Nephron (organoid): ENCODE results near the gene WIPF2.
A peak's percentile ranks its signal among the peaks of the same experiment; 100 is the strongest.
"Not testable (repeated sequence)": the region's sequence is repeated elsewhere in the genome, so short reads cannot be mapped to it uniquely, and the experiment has no call there.

Experiments used
- H3K27ac Mint-ChIP-seq, 3 experiments: 2 replicates each; pipeline ENCODE4 v1.8.0; 2020; ENCODE audit warnings: mixed read lengths in 3 of 3, mild to moderate bottlenecking in 2 of 3, moderate library complexity in 1 of 3
- H3K27me3 Mint-ChIP-seq: 2 replicates; pipeline ENCODE4 v1.8.0; 2021; ENCODE audit warnings: low read depth, mild to moderate bottlenecking, moderate library complexity, mixed read lengths
- H3K36me3 Mint-ChIP-seq: 2 replicates; pipeline ENCODE4 v1.8.0; 2020; ENCODE audit warnings: low read depth, mixed read lengths
- H3K4me1 Mint-ChIP-seq: 2 replicates; pipeline ENCODE4 v1.8.0; 2020; ENCODE audit warnings: mixed read lengths
- H3K4me3 Mint-ChIP-seq, 3 experiments: 2 replicates each; pipeline ENCODE4 v1.8.0; 2020; ENCODE audit warnings: mild to moderate bottlenecking in 3 of 3, mixed read lengths in 3 of 3, moderate library complexity in 2 of 3
- H3K9me3 Mint-ChIP-seq: 2 replicates; pipeline ENCODE4 v1.8.0; 2020; ENCODE audit warnings: mixed read lengths
- TF ChIP-seq, protein P1 (sequence below), 3 experiments: fragments of 200-600 bp; sonication (generic); IDR thresholded peaks; one replicate each; pipeline ENCODE4 v1.5.0; 2021; ENCODE audit warnings: antibody characterized with exemption in 3 of 3; ENCODE audit not compliant: unreplicated experiment in 3 of 3

The WIPF2 gene

DNA sequence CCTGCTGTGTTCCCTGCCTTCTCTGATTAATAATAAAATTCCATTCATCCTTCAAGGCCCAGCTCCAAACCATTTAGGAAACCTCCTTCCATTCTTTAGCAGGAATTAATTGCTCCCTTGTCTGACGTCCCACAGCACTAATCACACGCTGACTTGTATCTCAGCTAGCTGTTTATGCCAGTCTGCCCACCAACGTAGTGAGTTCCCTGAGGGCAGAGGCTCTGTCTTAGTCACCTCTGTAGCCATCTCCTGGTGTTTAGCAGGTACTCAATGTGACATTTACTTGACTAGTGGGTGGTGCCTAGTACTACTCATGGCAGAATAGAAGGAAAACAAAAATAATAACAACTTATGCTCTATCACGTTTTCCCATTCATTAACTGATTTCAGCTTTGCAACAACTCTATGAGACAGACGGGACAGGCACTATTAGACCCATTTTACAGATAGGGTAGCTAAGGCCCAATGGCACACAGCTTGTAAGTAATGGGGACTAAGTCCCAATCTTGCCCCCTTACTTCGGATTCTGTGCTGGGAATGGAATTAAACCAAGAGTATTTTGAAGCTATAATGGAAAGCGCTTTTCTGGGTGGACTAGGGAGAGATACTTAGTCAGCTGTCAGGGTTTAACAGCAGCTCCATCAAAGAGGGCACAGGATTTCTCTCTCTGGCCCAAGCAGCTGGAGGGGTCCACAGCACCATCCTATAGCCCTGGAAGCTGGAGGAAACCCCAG lies 931 bp upstream of the WIPF2 start:
- Mint-ChIP-seq H3K4me3 (peak overlapping the region; percentile 94 to 95 (median 95)), H3K4me1 (peaks cover 11% of the 10 kb centered on the region), H3K9me3 (no peaks in the 10 kb centered on the region), H3K36me3 (peaks cover under 1% of the 10 kb centered on the region), H3K27me3 (no peaks in the 10 kb centered on the region), H3K27ac (peak overlapping the region; percentile 95 to 97 (median 97))
- TF ChIP-seq, protein P1, sequence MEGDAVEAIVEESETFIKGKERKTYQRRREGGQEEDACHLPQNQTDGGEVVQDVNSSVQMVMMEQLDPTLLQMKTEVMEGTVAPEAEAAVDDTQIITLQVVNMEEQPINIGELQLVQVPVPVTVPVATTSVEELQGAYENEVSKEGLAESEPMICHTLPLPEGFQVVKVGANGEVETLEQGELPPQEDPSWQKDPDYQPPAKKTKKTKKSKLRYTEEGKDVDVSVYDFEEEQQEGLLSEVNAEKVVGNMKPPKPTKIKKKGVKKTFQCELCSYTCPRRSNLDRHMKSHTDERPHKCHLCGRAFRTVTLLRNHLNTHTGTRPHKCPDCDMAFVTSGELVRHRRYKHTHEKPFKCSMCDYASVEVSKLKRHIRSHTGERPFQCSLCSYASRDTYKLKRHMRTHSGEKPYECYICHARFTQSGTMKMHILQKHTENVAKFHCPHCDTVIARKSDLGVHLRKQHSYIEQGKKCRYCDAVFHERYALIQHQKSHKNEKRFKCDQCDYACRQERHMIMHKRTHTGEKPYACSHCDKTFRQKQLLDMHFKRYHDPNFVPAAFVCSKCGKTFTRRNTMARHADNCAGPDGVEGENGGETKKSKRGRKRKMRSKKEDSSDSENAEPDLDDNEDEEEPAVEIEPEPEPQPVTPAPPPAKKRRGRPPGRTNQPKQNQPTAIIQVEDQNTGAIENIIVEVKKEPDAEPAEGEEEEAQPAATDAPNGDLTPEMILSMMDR (IDR thresholded peaks at IDR 0.05; ENCODE audit: unreplicated experiment in 3 of 3), result no peak

DNA sequence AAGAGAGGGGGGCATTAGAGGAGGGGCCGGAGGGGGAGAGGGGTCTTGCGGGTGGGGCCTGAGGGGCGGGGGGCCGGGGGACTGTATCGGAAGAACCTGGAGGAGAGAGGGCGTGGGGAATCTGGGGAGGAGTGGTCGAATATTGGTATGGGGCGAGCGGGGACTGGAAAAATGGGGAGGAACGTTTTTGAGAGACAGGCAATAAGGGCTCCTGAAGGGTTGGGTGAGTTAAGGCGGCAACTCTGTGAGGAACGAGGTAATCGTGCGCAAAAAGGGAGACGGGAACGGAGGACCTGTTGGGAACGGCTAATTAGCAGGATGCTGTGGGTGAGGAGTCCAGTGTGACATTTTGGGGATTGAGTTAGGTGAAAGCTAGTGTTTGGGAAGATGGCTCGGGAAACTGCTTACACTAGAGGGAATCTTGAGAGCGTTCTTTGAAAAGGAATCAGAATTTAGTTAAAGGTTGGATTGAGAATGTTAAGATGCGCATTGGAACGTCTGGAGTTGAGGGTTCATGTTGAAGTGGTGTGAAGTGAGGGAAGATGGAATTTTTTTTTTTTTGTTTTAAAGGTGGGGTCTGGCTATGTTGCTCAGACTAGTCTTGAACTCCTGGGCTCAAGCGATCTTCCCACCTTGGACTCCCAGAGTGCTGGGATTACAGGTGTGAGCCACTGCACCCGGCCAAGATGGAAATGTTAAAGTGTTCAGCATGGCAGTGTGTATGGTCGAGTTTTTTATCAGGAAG lies 662 bp downstream of the WIPF2 start:
- Mint-ChIP-seq H3K36me3 (peaks cover 8% of the 10 kb centered on the region), H3K4me1 (peaks cover 16% of the 10 kb centered on the region), H3K27me3 (no peaks in the 10 kb centered on the region), H3K9me3 (no peaks in the 10 kb centered on the region), H3K27ac (peak overlapping the region; percentile 95 to 97 (median 97)), H3K4me3 (peak overlapping the region; percentile 94 to 95 (median 95))
- TF ChIP-seq, protein P1 (IDR thresholded peaks at IDR 0.05; ENCODE audit: unreplicated experiment in 3 of 3), result no peak

DNA sequence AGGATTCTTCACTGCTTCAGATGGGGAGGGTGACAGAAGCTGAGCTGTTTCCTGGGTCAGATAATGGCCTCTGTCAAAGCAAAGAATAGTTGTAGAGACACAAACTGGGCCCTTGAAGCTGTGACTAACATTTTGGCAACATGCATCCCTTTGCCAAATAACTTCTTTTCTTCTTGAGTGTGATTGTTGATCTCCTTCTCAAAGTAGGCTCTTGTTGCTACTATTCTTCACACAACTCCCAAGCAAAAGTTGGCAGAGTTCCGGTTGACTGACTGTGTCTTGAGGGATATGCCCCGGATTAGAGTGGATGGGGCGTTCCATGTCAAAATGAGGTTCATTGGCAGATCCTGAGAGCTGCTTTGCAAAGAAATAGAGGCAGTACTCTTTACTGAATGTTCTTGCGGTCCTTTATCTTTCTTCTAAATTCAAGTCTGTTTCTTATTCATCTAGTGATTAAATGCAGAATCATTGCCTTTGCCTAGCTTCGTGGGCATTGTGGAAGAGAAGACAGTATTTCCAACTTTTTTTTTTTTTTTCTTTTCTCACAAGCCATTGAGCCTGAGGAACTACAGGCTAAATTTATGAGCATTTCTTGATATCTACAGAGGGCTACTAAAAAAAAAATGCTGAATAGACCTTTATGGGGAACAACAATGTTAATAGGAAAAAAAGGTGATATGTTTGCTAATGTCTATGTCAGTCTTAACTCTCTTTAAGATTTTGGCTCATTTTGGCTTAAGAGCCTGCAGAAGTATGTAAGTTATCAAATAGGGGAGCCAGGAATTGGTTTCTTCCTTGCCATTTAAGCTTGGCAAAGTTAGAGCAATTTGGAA lies 5.8 kb downstream of the WIPF2 start:
- H3K4me3 Mint-ChIP-seq, result peak overlapping the region in 1 of 3 experiments; percentile 50
- no peaks in the 10 kb centered on the region for H3K27me3 Mint-ChIP-seq
- TF ChIP-seq, protein P1 (IDR thresholded peaks at IDR 0.05; ENCODE audit: unreplicated experiment in 3 of 3), result no peak
- peaks cover 20% of the 10 kb centered on the region for H3K4me1 Mint-ChIP-seq
- peaks cover 22% of the 10 kb centered on the region for H3K36me3 Mint-ChIP-seq
- peak overlapping the region; percentile 21 to 56 (median 50) for H3K27ac Mint-ChIP-seq
- no peaks in the 10 kb centered on the region for H3K9me3 Mint-ChIP-seq

DNA sequence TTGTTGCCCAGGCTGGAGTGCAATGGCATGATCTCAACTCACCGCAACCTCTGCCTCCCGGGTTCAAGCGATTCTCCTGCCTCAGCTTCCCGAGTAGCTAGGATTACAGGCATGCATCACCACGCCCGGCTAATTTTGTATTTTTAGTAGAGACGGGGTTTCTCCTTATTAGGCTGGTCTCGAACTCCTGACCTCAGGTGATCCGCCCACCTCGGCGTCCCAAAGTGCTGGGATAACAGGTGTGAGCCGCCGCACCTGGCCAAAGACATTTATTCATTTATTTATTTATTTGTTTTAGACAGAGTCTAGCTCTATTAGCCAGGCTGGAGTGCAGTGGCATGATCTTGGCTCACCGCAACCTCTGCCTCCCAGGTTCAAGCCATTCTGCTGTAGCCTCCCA lies 10.0 kb downstream of the WIPF2 start:
- H3K27me3 Mint-ChIP-seq, H3K9me3 Mint-ChIP-seq, H3K27ac Mint-ChIP-seq, H3K4me3 Mint-ChIP-seq: not testable (repeated sequence)
- peaks cover 32% of the 10 kb centered on the region for H3K36me3 Mint-ChIP-seq
- peaks cover 25% of the 10 kb centered on the region for H3K4me1 Mint-ChIP-seq

GRCh38 chr17:40230670-40231069 lies 11.6 kb downstream of the WIPF2 start:
- peaks cover 16% of the 10 kb centered on the region for H3K4me1 Mint-ChIP-seq

GRCh38 chr17:40231928-40232327 lies 12.8 kb downstream of the WIPF2 start:
- not testable (repeated sequence) for H3K27me3 Mint-ChIP-seq, H3K4me3 Mint-ChIP-seq, H3K27ac Mint-ChIP-seq, H3K9me3 Mint-ChIP-seq
- Mint-ChIP-seq H3K4me1 (peaks cover 16% of the 10 kb centered on the region), H3K36me3 (peaks cover 36% of the 10 kb centered on the region)

More at GRCh38 chr17:40230670-40231069, 11.6 kb downstream of the WIPF2 start:
- Mint-ChIP-seq H3K9me3 (no peaks in the 10 kb centered on the region), H3K36me3 (peaks cover 34% of the 10 kb centered on the region), H3K4me3 (no peak overlapping the region), H3K27me3 (no peaks in the 10 kb centered on the region), H3K27ac (peak overlapping the region in 1 of 3 experiments; percentile 13)
- TF ChIP-seq, protein P1 (IDR thresholded peaks at IDR 0.05; ENCODE audit: unreplicated experiment in 3 of 3), result no peak
